Raji (cell line): ENCODE results near the gene PRKG1.

Source experiments
- POLR2A ChIP-seq: IDR thresholded peaks from 2 replicates; pipeline ENCODE4 v1.6.1; 2011; ENCODE audit warnings: low read depth, low read length, control low read depth; ENCODE audit not compliant: insufficient read depth

The PRKG1 gene

GRCh38 chr10:51097546-51097945 is 23.3 kb downstream of the PRKG1 start:
- TF ChIP-seq POLR2A, result no peak

- TF ChIP-seq POLR2A, result no peak
These were observed 25.9 kb downstream of the PRKG1 start for GRCh38 chr10:51100221-51100620.

- no peak for TF ChIP-seq POLR2A
These were observed 29.4 kb downstream of the PRKG1 start for GRCh38 chr10:51103554-51104217.

- no peak for TF ChIP-seq POLR2A
These were observed 32.1 kb downstream of the PRKG1 start for GRCh38 chr10:51106311-51106945.

GRCh38 chr10:51108406-51108805 is 34.1 kb downstream of the PRKG1 start:
- TF ChIP-seq POLR2A, result no peak

GRCh38 chr10:51109801-51110533 is 35.7 kb downstream of the PRKG1 start:
- TF ChIP-seq POLR2A, result no peak

- no peak for TF ChIP-seq POLR2A
These were observed 37.7 kb downstream of the PRKG1 start for GRCh38 chr10:51112013-51112412.

GRCh38 chr10:51113007-51113406 is 38.7 kb downstream of the PRKG1 start:
- TF ChIP-seq POLR2A, result no peak

GRCh38 chr10:51117053-51117660 is 42.9 kb downstream of the PRKG1 start:
- TF ChIP-seq POLR2A, result no peak

GRCh38 chr10:51117794-51118193 is 43.5 kb downstream of the PRKG1 start:
- TF ChIP-seq POLR2A, result no peak

- TF ChIP-seq POLR2A, result no peak
These were observed 45.2 kb downstream of the PRKG1 start for GRCh38 chr10:51119441-51119840.

GRCh38 chr10:51121861-51122260 is 47.6 kb downstream of the PRKG1 start:
- no peak for TF ChIP-seq POLR2A

GRCh38 chr10:51124852-51125251 is 50.6 kb downstream of the PRKG1 start:
- TF ChIP-seq POLR2A, result no peak

GRCh38 chr10:51125518-51125917 is 51.2 kb downstream of the PRKG1 start:
- no peak for TF ChIP-seq POLR2A

- no peak for TF ChIP-seq POLR2A
These were observed 55.8 kb downstream of the PRKG1 start for GRCh38 chr10:51129946-51130544.
